ENCODE results near the gene USP31. TPM values are rescaled to one million over a fixed set of nuclear protein-coding genes. Genes with fewer than 3 reads are reported as not detected.

Gene USP31
- total RNA-seq, 1 experiment from 2014 or later, result 6.7 TPM

GRCh38 chr16:23092072-23092800 is 57.0 kb downstream of the USP31 start:
- H3F3A ChIP-seq (ENCODE audit: low read length, unreplicated experiment), result no peaks in the 10 kb centered on the region
- ATAC-seq (no peak), DNase-seq (no peak)
- H3K79me2 ChIP-seq (ENCODE audit: low read length), result no peaks in the 10 kb centered on the region
- CTCF ChIA-PET, result no interaction called here
- no peak overlapping the region for H3K4me3 ChIP-seq (ENCODE audit: low read length)
- no peak overlapping the region for H3K27ac ChIP-seq (ENCODE audit: low read length)
- peaks cover 4% of the 10 kb centered on the region; the same call in 1 of the 2 replicates for H3K36me3 ChIP-seq (ENCODE audit: low read depth, low read length)
- H3K9me3 ChIP-seq (ENCODE audit: low read length), result no peaks in the 10 kb centered on the region
- TF ChIP-seq EZH2 (IDR thresholded peaks at IDR 0.05; ENCODE audit: low read length, unreplicated experiment) (no peak), EZH2phosphoT487 (IDR thresholded peaks at IDR 0.05; ENCODE audit: borderline replicate concordance, low read length) (no peak), CTCF (conservative IDR thresholded peaks at IDR 0.05; ENCODE audit: low read depth, low read length) (no peak)
- H3K9ac ChIP-seq (ENCODE audit: low read length), result no peak overlapping the region
- intact Hi-C loops (cut with micrococcal nuclease), result no loop called here
- no peak overlapping the region for H2AFZ ChIP-seq (ENCODE audit: low read length)
- no peaks in the 10 kb centered on the region for H3K9me2 ChIP-seq (replicated peaks; ENCODE audit: low read length)
- POLR2A ChIA-PET (ENCODE audit: unreplicated experiment), result no interaction called here
- H3K4me1 ChIP-seq (ENCODE audit: insufficient read depth, low read length), result no peaks in the 10 kb centered on the region
- no peak overlapping the region for H3K4me2 ChIP-seq (ENCODE audit: low read length)
- H3K27me3 ChIP-seq (ENCODE audit: low read length), result no peaks in the 10 kb centered on the region
- no TSS peak for BruUV-seq (replicated peaks)
- H4K20me1 ChIP-seq (ENCODE audit: low read length), result no peaks in the 10 kb centered on the region

- no TSS peak for BruUV-seq (replicated peaks)
- H3F3A ChIP-seq (ENCODE audit: low read length, unreplicated experiment), result no peaks in the 10 kb centered on the region
- no peak overlapping the region for H3K27ac ChIP-seq (ENCODE audit: low read length)
- H2AFZ ChIP-seq (ENCODE audit: low read length), result no peak overlapping the region
- no peak overlapping the region for H3K4me2 ChIP-seq (ENCODE audit: low read length)
- no peak overlapping the region for H3K4me3 ChIP-seq (ENCODE audit: low read length)
- H3K9ac ChIP-seq (ENCODE audit: low read length), result no peak overlapping the region
- intact Hi-C loops (cut with micrococcal nuclease), result loop anchor here (10.0 kb wide), 1 partner anchor 346 kb away; no protein-coding TSS in a partner anchor
- no peaks in the 10 kb centered on the region for H3K9me2 ChIP-seq (replicated peaks; ENCODE audit: low read length)
- DNase-seq (no peak), ATAC-seq (no peak)
- no peaks in the 10 kb centered on the region for H3K27me3 ChIP-seq (ENCODE audit: low read length)
- ChIA-PET CTCF (no interaction called here), POLR2A (ENCODE audit: unreplicated experiment) (no interaction called here)
- no peaks in the 10 kb centered on the region for H3K4me1 ChIP-seq (ENCODE audit: insufficient read depth, low read length)
- H3K36me3 ChIP-seq (ENCODE audit: low read depth, low read length), result peaks cover 4% of the 10 kb centered on the region; the same call in 1 of the 2 replicates
- TF ChIP-seq EZH2 (IDR thresholded peaks at IDR 0.05; ENCODE audit: low read length, unreplicated experiment), result no peak
- no peak for TF ChIP-seq CTCF (conservative IDR thresholded peaks at IDR 0.05; ENCODE audit: low read depth, low read length)
- TF ChIP-seq EZH2phosphoT487 (IDR thresholded peaks at IDR 0.05; ENCODE audit: borderline replicate concordance, low read length), result no peak
- H3K79me2 ChIP-seq (ENCODE audit: low read length), result no peaks in the 10 kb centered on the region
- no peaks in the 10 kb centered on the region for H3K9me3 ChIP-seq (ENCODE audit: low read length)
- H4K20me1 ChIP-seq (ENCODE audit: low read length), result no peaks in the 10 kb centered on the region
Observed at GRCh38 chr16:23089111-23089510, 60.1 kb downstream of the USP31 start.

GRCh38 chr16:23088018-23088417 is 61.2 kb downstream of the USP31 start:
- H3K36me3 ChIP-seq (ENCODE audit: low read depth, low read length), result peaks cover 4% of the 10 kb centered on the region; the same call in 1 of the 2 replicates
- H3K4me1 ChIP-seq (ENCODE audit: insufficient read depth, low read length), result no peaks in the 10 kb centered on the region
- ChIA-PET CTCF (no interaction called here), POLR2A (ENCODE audit: unreplicated experiment) (no interaction called here)
- DNase-seq (no peak), ATAC-seq (no peak)
- no TSS peak for BruUV-seq (replicated peaks)
- H4K20me1 ChIP-seq (ENCODE audit: low read length), result no peaks in the 10 kb centered on the region
- no peaks in the 10 kb centered on the region for H3F3A ChIP-seq (ENCODE audit: low read length, unreplicated experiment)
- no peak overlapping the region for H3K9ac ChIP-seq (ENCODE audit: low read length)
- H3K27me3 ChIP-seq (ENCODE audit: low read length), result no peaks in the 10 kb centered on the region
- no peaks in the 10 kb centered on the region for H3K9me2 ChIP-seq (replicated peaks; ENCODE audit: low read length)
- intact Hi-C loops (cut with micrococcal nuclease), result loop anchor here (10.0 kb wide), 1 partner anchor 347 kb away; no protein-coding TSS in a partner anchor
- no peaks in the 10 kb centered on the region for H3K79me2 ChIP-seq (ENCODE audit: low read length)
- no peak overlapping the region for H3K4me2 ChIP-seq (ENCODE audit: low read length)
- no peak overlapping the region for H2AFZ ChIP-seq (ENCODE audit: low read length)
- no peak overlapping the region for H3K27ac ChIP-seq (ENCODE audit: low read length)
- no peak overlapping the region for H3K4me3 ChIP-seq (ENCODE audit: low read length)
- TF ChIP-seq EZH2 (IDR thresholded peaks at IDR 0.05; ENCODE audit: low read length, unreplicated experiment), result no peak
- no peak for TF ChIP-seq CTCF (conservative IDR thresholded peaks at IDR 0.05; ENCODE audit: low read depth, low read length)
- no peak for TF ChIP-seq EZH2phosphoT487 (IDR thresholded peaks at IDR 0.05; ENCODE audit: borderline replicate concordance, low read length)
- no peaks in the 10 kb centered on the region for H3K9me3 ChIP-seq (ENCODE audit: low read length)
